Raji (cell line): Measurements from ENCODE around the gene CACHD1.

Experiments
- POLR2A ChIP-seq: IDR thresholded peaks from 2 replicates; pipeline ENCODE4 v1.6.1; 2011; ENCODE audit warnings: low read depth, low read length, control low read depth; ENCODE audit not compliant: insufficient read depth

CACHD1 gene

DNA sequence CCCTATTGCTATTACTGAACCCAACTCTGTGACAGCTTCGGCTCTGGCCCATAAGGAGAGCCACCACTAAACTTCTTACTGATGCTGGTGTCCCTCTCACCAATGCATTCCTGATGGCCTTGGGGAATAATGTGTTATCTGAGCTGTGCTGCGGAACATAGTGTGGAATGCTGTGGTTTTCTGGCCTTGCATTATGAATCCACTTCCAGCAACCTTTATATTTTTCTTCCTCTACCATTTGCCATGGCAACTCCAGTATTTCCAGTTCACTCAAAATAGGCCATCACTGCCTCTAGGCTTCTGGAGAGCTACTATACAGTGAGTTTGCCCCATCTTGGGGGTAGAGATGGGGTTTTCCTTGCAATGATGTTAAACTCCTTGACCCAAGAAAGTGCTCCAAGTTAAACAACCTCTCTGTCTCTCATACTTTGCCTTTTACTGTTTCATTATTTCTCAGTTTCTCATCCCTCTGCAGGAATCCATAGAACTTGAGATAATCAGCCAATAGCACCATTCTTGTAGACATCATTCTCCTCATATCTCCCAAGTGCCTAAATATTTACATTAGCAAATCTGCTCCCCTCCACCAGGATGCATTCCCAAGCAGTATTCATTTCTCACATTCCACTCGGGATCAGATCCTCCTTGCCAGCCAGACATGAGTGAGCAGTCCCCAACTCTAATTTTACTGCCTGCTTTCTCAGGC is 263.8 kb downstream of the CACHD1 start:
- no peak for TF ChIP-seq POLR2A

DNA sequence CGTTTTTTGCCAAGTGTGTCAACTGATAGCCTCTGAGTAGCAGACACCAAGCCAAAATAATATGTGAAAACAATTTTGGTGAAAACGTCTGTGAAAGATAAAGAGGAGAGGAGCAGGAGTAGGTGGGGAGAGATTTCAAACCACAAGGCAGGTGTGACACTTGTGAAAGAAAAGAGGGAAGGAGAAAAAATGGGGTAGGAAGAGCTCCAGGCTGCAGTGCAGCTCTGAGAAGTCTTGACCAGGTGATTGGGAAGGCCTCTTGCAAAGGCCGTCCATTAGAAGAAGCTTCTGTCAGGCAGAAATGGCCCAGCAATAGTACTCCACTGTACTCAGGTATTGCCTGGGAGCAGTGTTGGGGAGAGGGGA is 264.3 kb downstream of the CACHD1 start:
- TF ChIP-seq POLR2A = no peak
